ENCODE results near the gene AK8. TPM values are rescaled to one million over a fixed set of nuclear protein-coding genes. Genes with fewer than 3 reads are reported as not detected.

AK8 gene
- total and polyA plus RNA-seq, 2 experiments from 2014 or later, result 0.14 to 0.78 TPM

GRCh38 chr9:132826621-132827365 lies 51.3 kb downstream of the AK8 start:
- Histone ChIP-seq H4K20me1 (replicated peaks; ENCODE audit: insufficient read depth) (no peaks in the 10 kb centered on the region), H3K27me3 (ENCODE audit: insufficient read depth) (no peaks in the 10 kb centered on the region), H3K36me3 (ENCODE audit: insufficient read depth) (no peaks in the 10 kb centered on the region), H3K4me3 (no peak overlapping the region), H3K4me1 (ENCODE audit: insufficient read depth) (no peaks in the 10 kb centered on the region), H3F3A (replicated peaks; ENCODE audit: low read depth) (no peaks in the 10 kb centered on the region), H3K79me2 (replicated peaks; ENCODE audit: insufficient read depth) (no peaks in the 10 kb centered on the region), H2AFZ (no peak overlapping the region), H3K27ac (ENCODE audit: low read depth) (no peak overlapping the region), H3K9me2 (ENCODE audit: insufficient read depth) (no peaks in the 10 kb centered on the region), H3K4me2 (no peak overlapping the region)
- Mint-ChIP-seq H3K9me3 (no peaks in the 10 kb centered on the region), H3K27ac (no peak overlapping the region), H3K36me3 (ENCODE audit: low read depth) (no peaks in the 10 kb centered on the region), H3K27me3 (ENCODE audit: insufficient read depth, low read depth, poor library complexity) (no peaks in the 10 kb centered on the region), H3K4me3 (no peak overlapping the region), H3K4me1 (peaks cover 8% of the 10 kb centered on the region)
- no peak for TF ChIP-seq POLR2AphosphoS5 (IDR thresholded peaks at IDR 0.05; ENCODE audit: low read depth)
- TF ChIP-seq ZNF114 (CRISPR knock-in tag; IDR thresholded peaks at IDR 0.05), result no peak
- TF ChIP-seq CREB1 (CRISPR knock-in tag; IDR thresholded peaks at IDR 0.05; ENCODE audit: low read depth), result no peak
- TF ChIP-seq, protein P1, sequence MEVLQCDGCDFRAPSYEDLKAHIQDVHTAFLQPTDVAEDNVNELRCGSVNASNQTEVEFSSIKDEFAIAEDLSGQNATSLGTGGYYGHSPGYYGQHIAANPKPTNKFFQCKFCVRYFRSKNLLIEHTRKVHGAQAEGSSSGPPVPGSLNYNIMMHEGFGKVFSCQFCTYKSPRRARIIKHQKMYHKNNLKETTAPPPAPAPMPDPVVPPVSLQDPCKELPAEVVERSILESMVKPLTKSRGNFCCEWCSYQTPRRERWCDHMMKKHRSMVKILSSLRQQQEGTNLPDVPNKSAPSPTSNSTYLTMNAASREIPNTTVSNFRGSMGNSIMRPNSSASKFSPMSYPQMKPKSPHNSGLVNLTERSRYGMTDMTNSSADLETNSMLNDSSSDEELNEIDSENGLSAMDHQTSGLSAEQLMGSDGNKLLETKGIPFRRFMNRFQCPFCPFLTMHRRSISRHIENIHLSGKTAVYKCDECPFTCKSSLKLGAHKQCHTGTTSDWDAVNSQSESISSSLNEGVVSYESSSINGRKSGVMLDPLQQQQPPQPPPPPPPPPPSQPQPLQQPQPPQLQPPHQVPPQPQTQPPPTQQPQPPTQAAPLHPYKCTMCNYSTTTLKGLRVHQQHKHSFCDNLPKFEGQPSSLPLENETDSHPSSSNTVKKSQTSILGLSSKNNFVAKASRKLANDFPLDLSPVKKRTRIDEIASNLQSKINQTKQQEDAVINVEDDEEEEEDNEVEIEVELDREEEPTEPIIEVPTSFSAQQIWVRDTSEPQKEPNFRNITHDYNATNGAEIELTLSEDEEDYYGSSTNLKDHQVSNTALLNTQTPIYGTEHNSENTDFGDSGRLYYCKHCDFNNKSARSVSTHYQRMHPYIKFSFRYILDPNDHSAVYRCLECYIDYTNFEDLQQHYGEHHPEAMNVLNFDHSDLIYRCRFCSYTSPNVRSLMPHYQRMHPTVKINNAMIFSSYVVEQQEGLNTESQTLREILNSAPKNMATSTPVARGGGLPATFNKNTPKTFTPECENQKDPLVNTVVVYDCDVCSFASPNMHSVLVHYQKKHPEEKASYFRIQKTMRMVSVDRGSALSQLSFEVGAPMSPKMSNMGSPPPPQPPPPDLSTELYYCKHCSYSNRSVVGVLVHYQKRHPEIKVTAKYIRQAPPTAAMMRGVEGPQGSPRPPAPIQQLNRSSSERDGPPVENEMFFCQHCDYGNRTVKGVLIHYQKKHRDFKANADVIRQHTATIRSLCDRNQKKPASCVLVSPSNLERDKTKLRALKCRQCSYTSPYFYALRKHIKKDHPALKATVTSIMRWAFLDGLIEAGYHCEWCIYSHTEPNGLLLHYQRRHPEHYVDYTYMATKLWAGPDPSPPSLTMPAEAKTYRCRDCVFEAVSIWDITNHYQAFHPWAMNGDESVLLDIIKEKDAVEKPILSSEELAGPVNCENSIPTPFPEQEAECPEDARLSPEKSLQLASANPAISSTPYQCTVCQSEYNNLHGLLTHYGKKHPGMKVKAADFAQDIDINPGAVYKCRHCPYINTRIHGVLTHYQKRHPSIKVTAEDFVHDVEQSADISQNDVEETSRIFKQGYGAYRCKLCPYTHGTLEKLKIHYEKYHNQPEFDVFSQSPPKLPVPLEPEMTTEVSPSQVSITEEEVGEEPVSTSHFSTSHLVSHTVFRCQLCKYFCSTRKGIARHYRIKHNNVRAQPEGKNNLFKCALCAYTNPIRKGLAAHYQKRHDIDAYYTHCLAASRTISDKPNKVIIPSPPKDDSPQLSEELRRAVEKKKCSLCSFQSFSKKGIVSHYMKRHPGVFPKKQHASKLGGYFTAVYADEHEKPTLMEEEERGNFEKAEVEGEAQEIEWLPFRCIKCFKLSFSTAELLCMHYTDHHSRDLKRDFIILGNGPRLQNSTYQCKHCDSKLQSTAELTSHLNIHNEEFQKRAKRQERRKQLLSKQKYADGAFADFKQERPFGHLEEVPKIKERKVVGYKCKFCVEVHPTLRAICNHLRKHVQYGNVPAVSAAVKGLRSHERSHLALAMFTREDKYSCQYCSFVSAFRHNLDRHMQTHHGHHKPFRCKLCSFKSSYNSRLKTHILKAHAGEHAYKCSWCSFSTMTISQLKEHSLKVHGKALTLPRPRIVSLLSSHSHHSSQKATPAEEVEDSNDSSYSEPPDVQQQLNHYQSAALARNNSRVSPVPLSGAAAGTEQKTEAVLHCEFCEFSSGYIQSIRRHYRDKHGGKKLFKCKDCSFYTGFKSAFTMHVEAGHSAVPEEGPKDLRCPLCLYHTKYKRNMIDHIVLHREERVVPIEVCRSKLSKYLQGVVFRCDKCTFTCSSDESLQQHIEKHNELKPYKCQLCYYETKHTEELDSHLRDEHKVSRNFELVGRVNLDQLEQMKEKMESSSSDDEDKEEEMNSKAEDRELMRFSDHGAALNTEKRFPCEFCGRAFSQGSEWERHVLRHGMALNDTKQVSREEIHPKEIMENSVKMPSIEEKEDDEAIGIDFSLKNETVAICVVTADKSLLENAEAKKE (CRISPR knock-in tag; IDR thresholded peaks at IDR 0.05), result no peak
- TF ChIP-seq NANOG (IDR thresholded peaks at IDR 0.05; ENCODE audit: borderline replicate concordance), result no peak
- no peak for TF ChIP-seq EZH2 (IDR thresholded peaks at IDR 0.05; ENCODE audit: low read depth, unreplicated experiment)
- TF ChIP-seq REST (IDR thresholded peaks at IDR 0.05; ENCODE audit: unreplicated experiment), result no peak
- no peak for TF ChIP-seq STAT1 (IDR thresholded peaks at IDR 0.05; ENCODE audit: unreplicated experiment)
- no peak for TF ChIP-seq EZH2phosphoT487 (IDR thresholded peaks at IDR 0.05; ENCODE audit: unreplicated experiment)
- TF ChIP-seq CTCF (conservative IDR thresholded peaks at IDR 0.05; ENCODE audit: low read depth in 2 of 2), result no peak
- TF ChIP-seq, protein P2, sequence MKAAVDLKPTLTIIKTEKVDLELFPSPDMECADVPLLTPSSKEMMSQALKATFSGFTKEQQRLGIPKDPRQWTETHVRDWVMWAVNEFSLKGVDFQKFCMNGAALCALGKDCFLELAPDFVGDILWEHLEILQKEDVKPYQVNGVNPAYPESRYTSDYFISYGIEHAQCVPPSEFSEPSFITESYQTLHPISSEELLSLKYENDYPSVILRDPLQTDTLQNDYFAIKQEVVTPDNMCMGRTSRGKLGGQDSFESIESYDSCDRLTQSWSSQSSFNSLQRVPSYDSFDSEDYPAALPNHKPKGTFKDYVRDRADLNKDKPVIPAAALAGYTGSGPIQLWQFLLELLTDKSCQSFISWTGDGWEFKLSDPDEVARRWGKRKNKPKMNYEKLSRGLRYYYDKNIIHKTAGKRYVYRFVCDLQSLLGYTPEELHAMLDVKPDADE (IDR thresholded peaks at IDR 0.05), result no peak
- TF ChIP-seq ZNF331 (CRISPR knock-in tag; IDR thresholded peaks at IDR 0.05; ENCODE audit: low read depth), result no peak
- no peak for TF ChIP-seq JUNB (IDR thresholded peaks at IDR 0.05; ENCODE audit: unreplicated experiment)
- no peak for ATAC-seq
- no peak for DNase-seq (ENCODE audit: low spot score)

Data from GM23338 (cell line).